HG03066 (cell line): ENCODE data around the gene MARVELD2.
A peak's percentile ranks its signal among the peaks of the same experiment; 100 is the strongest.
"Not testable (repeated sequence)": the region's sequence is repeated elsewhere in the genome, so short reads cannot be mapped to it uniquely, and the experiment has no call there.

Experiments
- ATAC-seq: cut with Tn5 transposase; IDR thresholded peaks from one replicate; pipeline ENCODE4 v1.9.1; 2021; ENCODE audit warnings: low read depth; ENCODE audit not compliant: unreplicated experiment

Gene MARVELD2

DNA sequence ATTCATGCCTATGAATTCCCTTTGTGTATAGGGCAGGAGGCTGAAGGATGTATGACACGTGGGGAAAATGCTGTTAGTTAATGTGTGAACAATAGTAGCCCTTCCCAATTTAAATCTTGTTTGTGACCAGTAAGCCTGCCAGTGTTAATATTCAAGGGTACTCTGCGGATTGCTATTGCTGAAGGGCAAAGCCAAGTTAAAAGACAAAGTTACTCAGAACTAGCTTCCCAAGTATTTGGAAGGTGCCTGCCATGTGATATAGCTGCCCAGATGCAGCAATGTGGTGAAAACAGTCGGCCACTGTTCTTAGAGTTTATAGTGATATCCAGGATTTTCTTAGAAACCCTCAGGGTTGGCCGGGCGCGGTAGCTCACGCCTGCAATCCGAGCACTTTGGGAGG, 34.6 kb downstream of the MARVELD2 start:
- no peak for ATAC-seq

DNA sequence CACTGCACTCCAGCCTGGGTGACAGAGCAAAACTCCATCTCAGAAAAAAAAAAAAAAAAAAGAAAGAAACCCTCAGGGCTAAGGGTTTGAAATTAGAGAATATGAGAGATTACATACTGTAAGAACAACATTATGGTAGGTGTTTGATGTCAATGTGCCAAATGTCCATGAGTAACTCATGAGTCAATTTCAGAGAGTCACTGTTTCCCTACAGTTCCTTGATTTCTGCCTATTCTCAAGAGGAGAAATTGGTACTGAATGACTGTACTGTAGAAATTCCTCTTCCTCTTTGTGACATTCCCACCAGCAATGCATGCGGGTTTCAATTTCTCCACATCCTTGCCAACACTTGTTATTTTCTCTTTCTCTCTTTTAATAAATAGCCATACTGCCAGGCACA, 35.2 kb downstream of the MARVELD2 start:
- no peak for ATAC-seq

DNA sequence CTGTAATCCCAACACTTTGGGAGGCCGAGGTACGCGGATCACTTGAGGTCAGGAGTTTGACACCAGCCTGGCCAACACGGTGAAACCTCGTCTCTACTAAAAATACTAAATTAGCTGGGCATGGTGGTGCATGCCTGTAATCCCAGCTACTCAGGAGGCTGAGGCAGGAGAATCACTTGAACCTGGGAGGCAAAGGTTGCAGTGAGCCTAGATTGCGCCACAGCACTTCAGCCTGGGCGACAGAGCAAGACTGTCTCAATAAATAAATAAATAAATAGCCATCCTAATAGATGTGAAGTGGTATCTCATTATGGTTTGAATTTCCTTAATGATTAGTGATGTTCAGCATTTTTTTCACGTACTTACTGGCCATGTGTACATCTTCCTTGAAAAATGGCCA, 35.6 kb downstream of the MARVELD2 start:
- not testable (repeated sequence) for ATAC-seq

DNA sequence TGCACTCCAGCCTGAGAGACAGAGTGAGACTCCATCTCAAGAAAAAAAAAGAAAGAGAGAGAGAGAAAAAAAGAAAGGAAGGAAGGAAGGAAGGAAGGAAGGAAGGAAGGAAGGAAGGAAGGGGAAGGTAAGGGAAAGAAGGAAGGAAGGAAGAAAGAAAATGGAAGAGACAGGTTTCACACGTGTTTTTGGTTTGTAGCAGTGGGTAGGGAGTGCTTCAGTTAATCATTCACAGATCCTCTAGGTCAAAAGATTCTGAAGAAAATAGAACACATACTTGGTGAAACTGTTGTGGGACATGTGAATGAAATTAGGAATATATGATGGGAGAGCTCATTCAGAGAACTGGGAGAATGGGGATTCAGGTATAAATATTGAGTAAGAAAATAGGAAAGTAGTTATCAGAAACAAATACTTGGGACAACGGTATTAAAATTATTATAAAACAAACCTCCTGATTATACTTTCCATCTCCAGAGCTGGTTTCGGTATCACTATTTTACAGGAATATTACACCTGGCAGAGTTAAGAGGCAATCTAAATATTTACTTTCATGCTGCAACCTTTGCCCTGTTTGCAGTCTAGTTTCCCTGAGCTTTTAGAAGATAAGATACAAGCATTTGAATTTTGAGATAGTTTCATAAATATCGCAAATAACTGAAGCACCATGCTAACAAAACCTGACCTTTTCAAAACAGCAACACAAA, 37.2 kb downstream of the MARVELD2 start:
- no peak for ATAC-seq

DNA sequence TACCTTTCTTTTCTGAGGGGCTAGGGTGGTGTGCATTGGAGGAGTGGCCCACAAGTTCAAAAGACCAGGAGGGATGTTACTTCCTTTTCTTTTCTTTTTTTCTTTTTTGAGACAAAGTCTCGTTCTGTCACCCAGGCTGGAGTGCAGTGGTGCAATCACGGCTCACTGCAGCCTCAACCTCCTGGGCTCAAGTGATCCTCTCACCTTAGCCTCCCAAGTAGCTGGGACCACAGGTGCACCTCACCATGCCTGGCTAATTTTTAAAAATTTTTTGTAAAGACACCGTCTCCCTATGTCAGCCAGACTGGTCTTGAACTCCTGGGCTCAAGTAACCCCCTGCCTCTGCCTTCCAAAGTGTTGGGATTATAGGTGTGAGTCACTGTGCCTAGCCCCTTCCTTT, 38.6 kb downstream of the MARVELD2 start:
- not testable (repeated sequence) for ATAC-seq

DNA sequence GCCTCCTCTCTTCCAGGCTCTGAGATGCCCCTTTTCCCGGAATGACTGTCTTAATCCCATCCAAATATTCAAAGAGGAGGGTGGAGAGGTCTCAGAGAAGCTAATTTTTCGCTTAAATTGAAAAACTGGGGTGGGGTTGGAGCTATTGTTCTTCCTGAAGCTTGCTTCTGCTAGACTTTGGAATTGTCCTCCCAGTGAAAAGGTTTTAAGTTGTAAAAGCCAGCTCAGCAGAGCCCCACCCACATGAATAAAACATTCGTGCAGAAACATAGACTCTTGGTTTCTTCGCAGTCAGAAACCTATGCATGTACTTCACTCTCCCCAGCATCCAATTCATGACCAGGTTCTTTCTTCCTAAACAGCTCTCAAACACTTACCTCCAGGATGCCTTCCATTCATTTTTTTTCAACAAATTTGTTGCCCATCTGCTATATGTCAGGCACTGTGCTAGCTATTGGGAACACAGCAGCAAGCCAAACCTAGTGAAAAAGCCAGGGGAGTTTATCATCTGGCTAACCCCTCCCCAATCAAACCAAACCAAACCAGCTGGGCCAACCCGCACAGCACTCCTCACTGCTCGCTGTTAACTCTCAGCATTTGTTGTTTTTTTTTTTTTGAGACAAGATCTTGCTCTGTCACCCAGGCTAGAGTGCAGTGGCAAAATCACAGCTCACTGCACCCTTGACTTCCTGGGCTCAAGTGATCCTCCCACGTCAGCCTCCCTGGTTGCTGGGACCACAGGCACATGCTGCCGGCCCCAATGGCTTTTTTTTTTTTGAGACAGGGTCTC, 39.7 kb downstream of the MARVELD2 start:
- ATAC-seq = no peak

DNA sequence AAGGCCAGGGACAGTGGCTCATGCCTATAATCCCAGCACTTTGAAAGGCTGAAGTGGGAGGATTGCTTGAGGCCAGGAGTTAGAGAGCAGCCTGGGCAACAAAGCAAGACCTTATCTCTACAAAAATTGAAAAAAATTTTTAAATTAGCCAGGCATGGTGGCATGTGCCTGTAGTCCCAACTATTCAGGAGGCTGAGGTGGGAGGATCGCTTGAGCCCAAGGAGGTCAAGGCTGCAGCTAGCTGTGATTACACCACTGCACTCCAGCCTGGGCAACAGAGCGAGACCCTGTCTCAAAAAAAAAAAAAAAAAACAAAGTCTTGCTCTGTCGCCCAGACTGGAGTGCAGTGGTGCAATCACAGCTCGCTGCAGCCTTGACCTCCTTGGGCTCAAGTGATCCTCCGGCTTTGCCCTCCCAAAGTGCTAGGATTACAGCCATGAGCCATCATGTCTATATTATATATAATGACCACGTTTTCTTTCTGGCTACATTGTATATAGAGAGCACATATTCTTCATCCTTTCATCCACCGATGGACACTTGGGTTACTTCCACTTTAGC, 40.6 kb downstream of the MARVELD2 start:
- not testable (repeated sequence) for ATAC-seq

DNA sequence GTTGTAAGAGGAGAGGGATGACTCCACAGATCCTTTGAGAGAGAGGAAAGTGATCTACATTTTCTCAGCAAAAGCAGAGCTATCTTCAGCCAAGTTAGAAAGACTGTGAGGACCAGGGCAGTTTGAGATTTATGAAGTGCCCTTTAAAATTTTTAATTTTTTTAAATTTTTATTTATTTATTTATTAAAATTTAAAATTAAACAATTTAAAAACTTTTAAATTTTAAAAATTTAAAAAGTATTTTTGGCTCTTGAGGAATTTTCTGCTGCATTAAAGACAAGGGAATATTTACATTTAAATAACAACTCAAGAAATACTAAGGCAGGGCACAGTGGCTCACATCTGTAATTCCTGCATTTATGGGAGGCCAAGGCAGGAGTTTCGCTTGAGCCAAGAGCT, 47.3 kb downstream of the MARVELD2 start:
- ATAC-seq = no peak

DNA sequence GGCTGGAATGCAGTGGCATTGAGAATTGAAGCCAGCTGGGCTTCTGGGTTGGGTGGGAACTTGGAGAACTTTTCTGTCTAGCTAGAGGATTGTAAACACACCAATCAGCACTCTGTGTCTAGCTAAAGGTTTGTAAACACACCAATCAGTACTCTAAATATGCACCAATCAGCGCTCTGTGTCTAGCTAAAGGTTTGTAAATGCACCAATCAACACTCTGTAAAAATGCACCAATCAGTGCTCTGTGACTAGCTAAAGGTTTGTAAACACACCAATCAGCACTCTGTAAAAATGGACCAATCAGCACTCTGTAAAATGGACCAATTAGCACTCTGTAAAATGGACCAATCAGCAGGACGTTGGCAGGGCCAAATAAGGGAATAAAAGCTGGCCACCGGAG, 51.5 kb downstream of the MARVELD2 start:
- ATAC-seq = not testable (repeated sequence)

DNA sequence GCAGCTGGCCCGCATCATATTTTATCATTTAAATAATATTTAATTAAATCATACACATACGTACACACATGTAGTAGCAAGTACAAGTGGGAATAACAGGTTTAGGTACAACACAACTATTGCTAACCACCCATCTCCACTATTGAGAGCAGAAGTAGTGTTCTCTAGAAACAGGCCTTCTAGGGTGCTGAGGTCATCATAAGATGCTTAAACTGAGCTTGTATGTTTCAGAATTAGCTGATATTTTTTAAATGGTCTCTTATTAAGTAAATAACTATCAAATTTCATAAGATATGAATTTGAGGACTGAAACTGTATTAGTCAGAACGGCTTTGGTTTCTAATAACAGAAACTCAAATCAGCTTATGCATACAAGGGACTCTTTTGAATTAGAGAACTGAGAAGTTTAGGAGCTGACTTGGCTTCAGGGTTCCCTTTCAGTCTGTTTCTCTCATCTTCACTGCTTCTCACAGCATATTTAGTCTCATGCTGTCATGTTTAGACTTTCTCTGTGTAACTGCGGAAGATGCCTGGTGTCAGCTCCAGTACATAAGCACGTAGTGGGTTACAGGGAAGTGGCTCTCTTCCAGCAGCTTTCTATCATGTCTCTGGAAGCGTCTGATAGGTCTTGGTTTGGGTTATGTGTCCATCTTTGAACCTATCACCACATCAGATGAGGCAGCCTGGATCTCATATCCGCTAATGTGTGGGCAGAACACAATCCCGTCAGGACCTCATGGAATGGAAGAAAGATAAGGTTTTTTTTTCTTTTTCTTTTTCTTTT, 52.7 kb downstream of the MARVELD2 start:
- ATAC-seq = peak; percentile 96

DNA sequence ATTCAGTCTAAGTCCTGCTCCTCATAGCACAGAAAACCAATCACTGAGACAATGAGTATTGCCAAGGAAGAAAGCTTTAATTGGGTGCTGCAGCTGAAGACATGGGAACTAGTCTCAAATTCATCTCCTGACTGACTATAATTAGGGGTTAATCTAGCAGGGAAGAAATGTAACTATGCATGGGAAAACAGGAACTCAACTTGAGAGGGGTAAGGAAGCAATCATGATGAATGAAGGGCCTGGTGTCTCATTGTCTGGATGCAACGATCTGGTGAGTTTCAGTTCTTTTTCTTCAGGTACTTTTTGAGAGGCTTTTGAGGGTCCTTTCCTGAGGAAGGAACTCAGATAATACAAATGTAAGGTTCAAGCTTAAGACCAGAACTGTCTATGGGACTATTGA, 53.7 kb downstream of the MARVELD2 start:
- no peak for ATAC-seq

DNA sequence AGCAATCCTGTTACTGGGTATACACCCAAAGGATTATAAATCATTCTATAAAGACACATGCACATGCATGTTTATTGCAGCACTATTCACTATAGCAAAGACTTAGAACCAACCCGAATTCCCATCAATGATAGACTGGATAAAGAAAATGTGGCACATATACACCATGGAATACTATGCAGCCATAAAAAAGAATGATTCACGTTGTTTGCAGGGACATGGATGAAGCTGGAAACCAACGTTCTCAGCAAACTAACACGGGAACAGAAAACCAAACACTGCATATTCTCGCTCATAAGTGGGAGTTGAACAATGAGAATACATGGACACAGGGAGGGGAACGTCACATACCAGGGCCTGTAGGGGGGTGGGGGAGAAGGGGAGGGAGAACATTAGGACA, 56.6 kb downstream of the MARVELD2 start:
- ATAC-seq = not testable (repeated sequence)

DNA sequence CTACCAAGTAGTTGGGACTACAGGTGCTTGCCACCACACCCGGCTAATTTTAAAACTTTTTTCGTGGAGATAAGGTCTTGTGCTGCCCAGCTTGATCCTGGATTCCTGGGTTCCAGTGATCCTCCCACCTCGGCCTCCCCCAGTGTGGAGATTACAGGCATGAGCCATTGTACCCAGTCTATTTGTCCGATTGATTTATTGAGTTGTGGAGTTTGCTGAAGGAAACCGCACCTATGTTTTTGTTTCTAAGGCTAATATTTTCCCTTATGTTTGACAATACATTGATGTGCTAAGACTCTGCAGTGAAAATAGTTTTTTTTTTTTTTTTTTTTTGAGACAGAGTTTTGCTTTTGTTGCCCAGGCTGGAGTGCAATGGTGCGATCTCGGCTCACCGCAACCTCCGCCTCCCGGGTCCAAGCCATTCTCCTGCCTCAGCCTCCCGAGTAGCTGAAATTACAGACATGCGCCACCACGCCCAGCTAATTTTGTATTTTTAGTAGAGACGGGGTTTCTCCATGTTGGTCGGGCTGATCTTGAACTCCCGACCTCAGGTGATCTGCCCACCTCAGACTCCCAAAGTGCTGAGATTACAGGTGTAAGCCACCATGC, 57.7 kb downstream of the MARVELD2 start:
- not testable (repeated sequence) for ATAC-seq

DNA sequence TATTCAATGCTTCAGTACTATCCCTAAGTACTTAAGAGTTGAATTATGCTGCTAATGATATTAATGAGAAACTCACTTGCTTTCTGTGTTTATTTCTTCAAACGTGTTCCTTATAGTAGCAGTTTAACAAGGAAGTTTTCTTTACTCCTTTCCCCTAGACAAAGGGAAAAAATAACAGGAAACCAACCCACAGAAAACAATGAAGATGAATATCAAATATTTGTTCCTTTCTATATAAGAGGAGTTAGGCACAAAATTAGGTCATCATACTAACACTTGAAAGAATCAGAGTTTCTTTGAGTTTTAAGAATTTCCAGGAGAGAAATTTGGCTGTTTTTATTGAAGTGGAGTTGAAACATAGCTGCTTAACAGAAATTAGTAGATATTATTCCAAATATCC, 62.3 kb downstream of the MARVELD2 start:
- ATAC-seq = no peak

DNA sequence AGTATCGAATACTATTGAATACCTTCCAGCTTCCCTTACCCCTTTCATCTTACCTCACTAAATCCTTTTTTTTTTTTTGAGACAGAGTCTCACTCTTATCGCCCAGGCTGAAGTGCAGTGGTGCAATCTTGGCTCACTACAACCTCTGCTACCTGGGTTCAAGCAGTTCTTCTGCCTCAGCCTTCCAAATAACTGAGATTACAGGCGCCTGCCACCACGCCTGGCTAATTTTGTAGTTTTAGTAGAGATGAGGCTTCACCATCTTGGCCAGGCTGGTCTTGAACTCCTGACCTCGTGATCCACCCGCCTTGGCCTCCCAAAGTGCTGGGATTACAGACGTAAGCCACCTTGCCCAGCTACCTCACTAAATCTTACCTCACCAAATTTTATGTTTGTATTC, 63.4 kb downstream of the MARVELD2 start:
- not testable (repeated sequence) for ATAC-seq

DNA sequence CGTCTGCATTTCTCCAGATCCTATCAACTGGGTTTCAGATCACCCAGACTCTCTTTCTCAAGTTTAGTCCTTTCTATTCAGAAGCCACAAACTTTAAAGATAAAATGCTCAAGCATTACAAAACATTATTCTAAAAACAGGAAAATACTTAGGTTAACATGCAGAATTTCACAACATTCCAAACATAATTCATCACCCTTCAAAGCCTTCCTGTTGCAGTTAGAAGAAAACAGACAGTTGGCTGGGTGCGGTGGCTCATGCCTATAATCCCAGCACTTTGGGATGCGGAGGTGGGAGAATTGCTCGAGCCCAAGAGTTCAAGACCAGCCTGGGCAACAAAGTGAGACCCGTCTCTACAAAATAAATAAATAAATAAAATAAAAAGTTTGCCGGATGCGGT, 70.0 kb downstream of the MARVELD2 start:
- ATAC-seq = no peak

DNA sequence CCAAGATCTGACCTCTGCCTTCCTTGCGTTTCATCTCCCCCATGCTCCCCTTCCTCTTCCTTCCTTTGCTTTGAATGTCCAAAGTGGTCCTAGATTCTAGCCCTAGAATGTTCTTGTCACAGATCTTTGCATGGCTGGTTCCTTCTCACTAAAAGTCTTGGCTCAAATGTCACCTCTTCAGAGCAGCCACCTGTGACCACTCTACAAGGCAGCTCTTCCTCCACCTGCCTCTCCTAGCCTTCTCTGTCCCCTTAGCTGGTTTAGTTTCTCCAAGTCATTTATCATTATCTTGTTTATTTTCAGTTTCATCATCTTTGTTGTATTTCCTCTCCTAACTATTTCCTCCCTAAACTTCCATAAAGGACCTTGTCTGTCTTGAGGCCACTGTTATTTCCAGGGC, 70.6 kb downstream of the MARVELD2 start:
- no peak for ATAC-seq

DNA sequence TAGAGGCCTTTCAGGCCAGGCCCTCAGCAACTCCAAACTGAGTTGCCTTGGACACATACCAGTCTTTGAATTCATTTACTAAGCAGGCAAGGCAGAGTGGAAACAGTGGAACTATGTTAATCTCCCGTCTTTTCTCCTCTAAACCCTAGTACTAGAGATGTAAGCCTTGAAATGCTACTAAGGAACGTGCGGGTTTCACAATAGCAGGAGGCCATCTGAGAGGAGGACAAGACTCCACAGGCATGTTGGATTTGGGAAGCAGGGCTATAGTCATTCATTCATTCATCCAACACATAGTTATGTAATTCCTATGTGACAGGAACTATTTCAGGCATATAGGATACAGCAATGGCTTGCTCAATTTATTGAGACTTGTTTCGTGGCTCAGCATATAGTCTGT, 74.3 kb downstream of the MARVELD2 start:
- ATAC-seq = no peak

DNA sequence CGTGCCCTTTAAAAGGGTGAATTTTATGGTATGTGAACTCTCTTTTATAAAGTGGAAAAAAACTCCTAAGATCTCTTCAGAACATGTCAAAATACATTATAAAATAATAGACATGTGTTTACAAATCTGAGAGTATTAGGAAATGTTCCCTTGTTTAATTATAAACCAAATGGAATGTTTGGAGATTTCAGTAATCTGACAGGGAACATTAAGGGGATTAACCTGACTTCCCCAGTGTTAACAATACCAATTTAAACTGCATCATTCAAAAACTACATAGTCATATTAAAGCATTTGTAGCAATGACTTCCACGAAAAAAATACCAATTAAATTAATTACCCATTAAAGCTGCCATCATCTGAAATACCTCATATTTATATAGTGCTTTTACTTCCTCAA, 76.1 kb downstream of the MARVELD2 start:
- ATAC-seq = no peak

DNA sequence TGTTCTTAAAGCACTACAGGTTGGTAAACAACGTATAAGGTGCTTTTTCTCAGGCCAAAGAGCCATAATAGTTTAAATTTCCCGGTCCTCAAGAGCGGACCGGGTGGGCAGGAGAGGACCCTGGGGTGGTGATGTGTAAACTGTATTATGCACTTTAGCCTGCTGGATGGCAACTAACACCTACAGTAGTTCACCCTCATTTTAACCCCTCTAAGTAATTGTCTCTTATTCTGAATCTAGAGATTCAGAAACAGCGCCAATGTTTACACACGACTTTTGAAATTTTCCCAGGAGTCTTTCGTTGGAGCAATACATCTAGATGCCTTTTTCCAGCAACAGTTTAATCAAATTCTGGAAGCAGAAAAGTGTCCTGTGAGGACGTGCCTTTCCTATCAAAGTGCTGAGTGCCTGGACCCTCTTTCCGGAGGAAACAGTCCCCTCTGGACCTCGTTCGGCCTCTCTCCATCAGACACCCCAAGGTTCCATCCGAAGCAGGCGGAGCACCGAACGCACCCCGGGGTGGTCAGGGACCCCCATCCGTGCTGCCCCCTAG, 77.0 kb downstream of the MARVELD2 start:
- no peak for ATAC-seq
